ENCODE data around the gene STX1A.

STX1A gene

GRCh38 chr7:73649576-73649975 is 69.9 kb downstream of the STX1A start:
- no peak for DNase-seq (ENCODE audit: low read depth in 2 of 2)

All from activated CD4-positive, alpha-beta T cell treated with anti-CD3 and anti-CD28 coated beads for 24 hours (primary cell).